ENCODE data around the gene POU2AF3.
"Not testable (repeated sequence)": the region's sequence is repeated elsewhere in the genome, so short reads cannot be mapped to it uniquely, and the experiment has no call there.

POU2AF3 gene

DNA sequence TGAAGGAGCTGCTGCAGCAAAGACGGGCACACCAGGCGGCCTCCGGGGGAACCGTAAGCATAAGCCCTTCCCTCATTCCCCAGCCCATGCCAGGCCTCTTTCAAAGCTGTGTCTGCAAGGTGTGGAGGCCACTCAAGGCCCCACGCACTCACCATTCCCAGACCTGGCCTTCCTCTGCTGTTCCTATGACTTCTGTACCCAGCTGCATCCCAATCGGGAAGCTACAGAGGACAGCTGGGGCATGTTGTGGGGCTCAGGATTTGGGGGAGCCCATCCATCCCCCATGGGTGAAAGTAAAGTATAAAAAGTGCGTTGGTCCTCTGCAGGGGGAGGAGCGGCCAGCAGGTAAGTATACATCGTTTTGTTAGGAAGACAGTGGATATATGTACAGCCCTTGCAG, 2.2 kb downstream of the POU2AF3 start:
- no peak for DNase-seq (ENCODE audit: low read depth in 2 of 2, low spot score in 1 of 2)

GRCh38 chr11:111301004-111301841, 2.9 kb downstream of the POU2AF3 start:
- DNase-seq (ENCODE audit: low read depth in 2 of 2, low spot score in 1 of 2) = no peak

- DNase-seq (ENCODE audit: low read depth in 2 of 2, low spot score in 1 of 2) = no peak
Observed at GRCh38 chr11:111301842-111302118, 3.4 kb downstream of the POU2AF3 start.

- no peak for DNase-seq (ENCODE audit: low read depth in 2 of 2, low spot score in 1 of 2)
Observed at GRCh38 chr11:111302298-111302697, 4.0 kb downstream of the POU2AF3 start.

- no peak for DNase-seq (ENCODE audit: low read depth in 2 of 2, low spot score in 1 of 2)
Observed at GRCh38 chr11:111303461-111303860, 5.1 kb downstream of the POU2AF3 start.

GRCh38 chr11:111305162-111305802, 6.9 kb downstream of the POU2AF3 start:
- no peak for DNase-seq (ENCODE audit: low read depth in 2 of 2, low spot score in 1 of 2)

DNA sequence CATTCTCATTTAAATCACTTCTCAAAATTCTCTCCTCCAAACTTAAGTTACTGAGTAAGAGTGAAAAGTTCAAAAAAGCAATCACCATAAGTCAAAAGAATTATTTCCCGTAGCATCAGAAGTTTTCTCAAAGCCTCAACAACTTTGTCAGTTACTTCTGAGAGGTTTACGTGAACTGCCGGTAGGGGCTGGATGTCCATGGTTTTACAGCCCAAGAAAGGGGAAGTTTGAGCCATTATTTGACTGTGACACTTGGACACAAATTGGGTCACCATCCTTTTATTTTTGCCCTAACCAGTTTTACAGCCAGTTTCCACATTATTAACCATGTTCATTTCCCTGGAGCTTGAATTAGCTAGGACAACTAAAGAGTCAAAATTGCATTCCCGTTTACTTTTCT, 7.5 kb downstream of the POU2AF3 start:
- DNase-seq (ENCODE audit: low read depth in 2 of 2, low spot score in 1 of 2) = no peak

DNA sequence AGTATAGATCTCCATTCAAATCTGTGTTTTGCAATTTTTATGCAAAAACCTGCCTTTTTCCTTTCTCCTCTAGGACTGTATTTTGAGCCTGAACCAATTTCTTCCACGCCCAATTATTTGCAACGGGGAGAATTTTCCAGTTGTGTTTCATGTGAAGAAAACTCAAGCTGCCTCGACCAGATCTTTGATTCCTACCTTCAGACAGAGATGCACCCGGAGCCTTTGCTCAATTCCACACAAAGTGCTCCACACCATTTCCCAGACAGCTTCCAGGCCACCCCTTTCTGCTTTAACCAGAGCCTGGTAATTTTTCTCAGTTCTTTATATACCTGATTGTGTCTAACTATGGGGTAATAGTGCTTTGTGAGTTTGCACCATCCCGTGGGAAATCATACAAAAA, 8.0 kb downstream of the POU2AF3 start:
- no peak for DNase-seq (ENCODE audit: low read depth in 2 of 2, low spot score in 1 of 2)

DNA sequence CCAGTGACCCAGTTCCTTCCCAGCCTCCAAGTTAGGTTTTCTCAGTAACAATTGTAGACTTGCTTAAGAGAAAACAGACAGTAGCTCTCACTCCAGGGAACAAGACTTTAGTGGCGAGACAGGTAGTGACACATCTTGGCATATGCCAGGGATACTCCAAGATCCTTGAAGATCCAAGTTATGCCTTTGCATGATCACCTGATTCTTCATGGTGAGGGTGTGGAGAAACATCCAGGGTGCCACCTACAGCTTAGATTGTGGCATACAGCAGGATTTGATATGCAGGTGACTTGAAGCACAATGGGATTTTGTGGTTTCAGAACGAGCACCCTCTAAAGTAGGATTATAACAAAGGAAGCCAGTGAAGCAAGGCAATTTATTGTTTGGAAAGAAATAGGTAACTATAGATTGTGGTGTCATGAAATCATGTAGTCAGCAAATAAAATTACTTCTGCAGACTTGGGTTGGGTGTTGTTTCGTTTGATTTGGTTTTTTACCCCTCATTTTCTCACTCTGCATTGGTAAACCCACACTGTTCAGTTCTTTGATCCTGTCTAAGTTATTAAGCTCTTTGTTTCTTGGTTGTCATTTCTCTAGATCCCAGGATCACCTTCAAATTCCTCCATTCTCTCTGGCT, 9.2 kb downstream of the POU2AF3 start:
- DNase-seq (ENCODE audit: low read depth in 2 of 2, low spot score in 1 of 2) = no peak

- DNase-seq (ENCODE audit: low read depth in 2 of 2, low spot score in 1 of 2) = no peak
Observed at GRCh38 chr11:111308140-111308539, 9.8 kb downstream of the POU2AF3 start.

- DNase-seq (ENCODE audit: low read depth in 2 of 2, low spot score in 1 of 2) = no peak
Observed at GRCh38 chr11:111309215-111309915, 11.0 kb downstream of the POU2AF3 start.

DNA sequence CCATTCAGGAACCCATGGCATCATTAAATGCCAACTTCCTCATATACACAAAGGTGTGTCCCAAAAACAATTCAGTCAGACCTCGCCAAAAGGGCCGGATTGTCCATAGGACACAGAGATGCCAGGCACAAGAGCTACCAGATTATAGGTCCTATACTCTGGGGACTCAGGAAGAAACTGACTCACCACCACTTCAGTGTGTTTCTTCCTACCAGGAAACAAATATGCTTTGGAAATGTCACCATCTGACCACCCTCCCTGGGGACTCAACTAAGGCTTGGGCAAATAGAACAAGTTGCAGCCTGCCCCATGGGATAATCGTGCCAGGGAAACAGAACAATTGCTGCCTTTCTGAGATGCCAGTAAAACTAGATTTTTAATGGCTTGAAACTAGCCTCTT, 11.7 kb downstream of the POU2AF3 start:
- no peak for DNase-seq (ENCODE audit: low read depth in 2 of 2, low spot score in 1 of 2)

DNA sequence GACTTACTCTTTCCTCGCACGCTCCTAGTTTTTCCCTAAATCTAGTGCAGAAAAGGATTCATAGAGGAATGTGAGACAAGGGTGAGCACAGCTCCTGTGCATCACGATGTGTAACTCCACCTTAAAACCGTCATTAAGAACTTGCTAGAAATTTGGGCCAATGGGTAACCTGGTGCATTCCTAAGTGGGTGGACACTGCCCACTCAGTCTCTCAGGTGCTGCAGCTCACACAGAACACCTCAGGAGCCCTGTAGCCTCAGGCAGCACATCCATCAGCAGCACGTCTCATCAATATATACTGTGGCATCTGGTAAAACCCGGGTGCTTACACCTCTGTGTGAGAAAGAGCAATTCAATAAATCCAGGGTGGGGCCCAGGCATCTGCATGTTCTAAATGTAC, 12.4 kb downstream of the POU2AF3 start:
- DNase-seq (ENCODE audit: low read depth in 2 of 2, low spot score in 1 of 2) = no peak

DNA sequence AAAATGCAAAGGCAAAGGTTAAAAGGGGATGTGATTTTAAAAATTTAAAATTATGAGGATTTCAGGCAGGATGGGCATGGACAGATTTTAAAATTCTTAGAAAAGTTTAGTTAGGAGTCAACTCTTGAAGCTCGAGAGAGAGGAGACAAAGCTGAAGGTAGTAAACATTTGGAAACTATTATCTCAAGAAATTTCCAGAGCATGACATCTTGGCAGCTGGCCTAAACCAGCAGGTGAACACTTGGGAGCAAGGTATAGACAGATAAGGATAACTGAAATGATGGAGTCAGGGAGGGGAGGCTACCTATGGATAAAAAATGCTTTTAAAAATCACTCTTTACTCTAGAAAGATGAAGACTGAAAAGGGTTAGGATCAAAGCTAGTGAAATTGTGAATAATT, 13.7 kb downstream of the POU2AF3 start:
- DNase-seq (ENCODE audit: low read depth in 2 of 2, low spot score in 1 of 2) = no peak

GRCh38 chr11:111319296-111319695, 20.9 kb downstream of the POU2AF3 start:
- DNase-seq (ENCODE audit: low read depth in 2 of 2, low spot score in 1 of 2) = no peak

DNA sequence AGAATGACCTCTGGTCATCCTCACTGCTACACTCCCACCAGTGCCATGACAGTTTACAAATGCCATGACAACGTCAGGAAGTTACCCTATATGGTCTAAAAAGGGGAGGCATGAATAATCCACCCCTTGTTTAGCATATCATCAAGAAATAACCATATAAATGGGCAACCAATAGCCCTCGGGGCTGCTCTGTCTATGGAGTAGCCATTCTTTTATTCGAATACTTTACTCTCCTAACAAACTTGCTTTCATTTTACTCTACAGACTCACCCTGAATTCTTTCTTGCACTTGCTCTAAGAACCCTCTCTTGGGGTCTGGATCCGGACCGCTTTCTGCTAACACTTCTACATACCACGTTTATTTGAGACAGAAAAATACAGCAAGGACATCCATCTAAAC, 21.9 kb downstream of the POU2AF3 start:
- DNase-seq (ENCODE audit: low read depth in 2 of 2, low spot score in 1 of 2) = not testable (repeated sequence)

DNA sequence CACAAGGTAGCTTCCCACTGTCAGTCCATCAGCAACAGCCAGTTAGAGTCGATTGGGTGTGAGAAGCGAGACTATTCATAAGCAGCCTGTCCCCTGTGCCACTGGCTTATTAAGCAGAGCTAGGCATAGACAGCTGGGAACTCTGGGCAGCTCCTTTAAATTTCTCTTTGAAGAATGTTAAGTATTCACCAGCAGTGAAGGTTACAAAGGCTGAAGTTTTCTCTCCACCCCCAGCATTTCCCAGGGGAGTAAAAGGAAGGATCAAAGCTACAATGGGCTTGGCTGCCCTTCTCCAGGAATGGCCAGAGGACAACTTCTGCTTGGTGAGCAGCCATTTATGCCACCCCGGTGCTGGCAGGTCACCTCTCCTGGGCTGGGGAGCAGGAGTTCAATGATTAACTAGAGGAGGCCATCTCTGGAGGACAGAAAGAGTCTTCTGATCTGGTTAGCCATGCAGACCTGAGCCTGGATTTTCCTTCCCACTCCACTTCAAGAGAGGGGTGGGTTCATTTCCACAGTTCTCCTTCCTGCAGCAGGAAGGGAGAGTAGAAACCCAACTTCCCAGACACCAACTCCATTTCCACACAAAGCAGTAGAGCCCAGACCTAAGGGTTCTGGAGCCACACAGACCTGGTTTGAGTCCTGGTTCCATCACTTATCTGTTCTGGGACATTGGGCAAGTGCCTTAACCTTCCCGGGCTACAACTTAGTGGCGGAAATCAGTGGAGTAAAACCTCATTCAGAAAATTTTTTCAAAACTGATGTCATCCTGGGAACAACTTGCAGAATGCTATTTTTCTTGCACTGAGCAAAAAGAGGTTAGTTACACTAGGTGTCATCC, 22.6 kb downstream of the POU2AF3 start:
- DNase-seq (ENCODE audit: low read depth in 2 of 2, low spot score in 1 of 2) = no peak

GRCh38 chr11:111322534-111322933, 24.2 kb downstream of the POU2AF3 start:
- no peak for DNase-seq (ENCODE audit: low read depth in 2 of 2, low spot score in 1 of 2)

- DNase-seq (ENCODE audit: low read depth in 2 of 2, low spot score in 1 of 2) = no peak
Observed at GRCh38 chr11:111324277-111324720, 26.0 kb downstream of the POU2AF3 start.

- no peak for DNase-seq (ENCODE audit: low read depth in 2 of 2, low spot score in 1 of 2)
Observed at GRCh38 chr11:111325259-111325658, 26.9 kb downstream of the POU2AF3 start.

- no peak for DNase-seq (ENCODE audit: low read depth in 2 of 2, low spot score in 1 of 2)
Observed at GRCh38 chr11:111326824-111327223, 28.5 kb downstream of the POU2AF3 start.

Data from stimulated activated CD8-positive, alpha-beta memory T cell treated with anti-CD3 and anti-CD28 coated beads, Interleukin-4, amount 100 ng/mL, for 4 hours (primary cell).